Loucy (cell line): ENCODE measurements around the gene FPR3.

Experiments used
- H2AFZ ChIP-seq: fragments of 200-600 bp; sonication (generic); 2 replicates; pipeline ENCODE4 v1.6.0; 2016; ENCODE audit warnings: antibody characterized with exemption, mild to moderate bottlenecking, low read length, moderate library complexity
- H3F3A ChIP-seq: fragments of 200-600 bp; 2 replicates; pipeline ENCODE4 v1.6.0; 2016; ENCODE audit warnings: antibody characterized with exemption, low read depth, mild to moderate bottlenecking
- H3K27me3 ChIP-seq: fragments of 200-600 bp; sonication (generic); 2 replicates; pipeline ENCODE4 v1.6.1; 2014; ENCODE audit warnings: low read length, mild to moderate bottlenecking; ENCODE audit not compliant: insufficient read depth, poor library complexity, severe bottlenecking
- H3K36me3 ChIP-seq: fragments of 200-600 bp; sonication (generic); 2 replicates; pipeline ENCODE4 v1.6.1; 2016; ENCODE audit warnings: low read length; ENCODE audit not compliant: insufficient read depth
- H3K4me1 ChIP-seq: fragments of 200-600 bp; sonication (generic); 2 replicates; pipeline ENCODE4 v1.5.1; 2014; ENCODE audit warnings: low read length, mild to moderate bottlenecking; ENCODE audit not compliant: insufficient read depth, poor library complexity, severe bottlenecking
- H3K4me2 ChIP-seq: fragments of 200-600 bp; sonication (generic); 2 replicates; pipeline ENCODE4 v1.6.0; 2014; ENCODE audit warnings: antibody characterized with exemption, low read length, low read depth, mild to moderate bottlenecking; ENCODE audit not compliant: poor library complexity, severe bottlenecking
- H3K4me3 ChIP-seq: fragments of 200-600 bp; sonication (generic); 2 replicates; pipeline ENCODE4 v1.5.1; 2014; ENCODE audit warnings: low read length, mild to moderate bottlenecking, mixed read lengths; ENCODE audit not compliant: poor library complexity, severe bottlenecking
- H3K79me2 ChIP-seq: fragments of 200-600 bp; sonication (generic); 2 replicates; pipeline ENCODE4 v1.6.1; 2014; ENCODE audit warnings: low read length; ENCODE audit not compliant: insufficient read depth
- H3K9ac ChIP-seq: fragments of 200-600 bp; sonication (generic); 2 replicates; pipeline ENCODE4 v1.6.0; 2014; ENCODE audit warnings: mild to moderate bottlenecking, low read depth, low read length, moderate library complexity; ENCODE audit not compliant: poor library complexity, severe bottlenecking
- H3K9me2 ChIP-seq: fragments of 200-600 bp; sonication (generic); replicated peaks from 2 replicates; pipeline ENCODE4 v1.6.1; 2016; ENCODE audit warnings: low read depth, low read length, mixed read lengths
- H3K9me3 ChIP-seq: fragments of 200-600 bp; sonication (generic); 2 replicates; pipeline ENCODE4 v1.6.1; 2014; ENCODE audit warnings: mild to moderate bottlenecking, antibody characterized with exemption, low read length, low read depth; ENCODE audit not compliant: insufficient read depth
- H4K20me1 ChIP-seq: fragments of 200-600 bp; sonication (generic); 2 replicates; pipeline ENCODE4 v1.6.0; 2014; ENCODE audit warnings: antibody characterized with exemption, low read length, mild to moderate bottlenecking; ENCODE audit not compliant: insufficient read depth, poor library complexity, severe bottlenecking
- CTCF ChIP-seq: fragments of 200-600 bp; sonication (generic); conservative IDR thresholded peaks from 2 replicates; pipeline ENCODE4 v1.5.1; 2014; ENCODE audit warnings: mild to moderate bottlenecking, antibody characterized with exemption, low read length
- EZH2phosphoT487 ChIP-seq: fragments of 200-600 bp; IDR thresholded peaks from 2 replicates; pipeline ENCODE4 v1.6.1; 2018; ENCODE audit warnings: antibody characterized with exemption, mild to moderate bottlenecking, moderate library complexity, borderline replicate concordance

FPR3 gene

DNA sequence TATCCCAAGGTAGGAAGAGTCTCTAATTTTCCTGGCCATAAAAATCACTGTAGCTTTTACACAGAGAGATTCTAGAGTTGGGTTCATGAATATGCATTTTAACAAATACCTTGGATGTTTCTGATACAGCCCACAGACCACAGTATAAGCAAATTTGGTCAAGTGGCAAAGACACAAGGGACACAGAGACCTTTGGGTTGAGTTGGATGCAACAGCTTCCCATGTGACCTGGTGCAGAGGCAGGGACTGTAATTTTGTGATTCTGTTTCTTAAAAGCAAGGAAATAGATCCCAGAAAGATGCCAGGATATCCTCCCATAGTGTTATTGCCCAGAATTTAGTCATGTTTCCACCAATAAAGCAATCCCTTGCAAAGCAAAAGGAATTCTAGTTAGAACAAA is 27.0 kb downstream of the FPR3 start:
- H2AFZ ChIP-seq, result no peak overlapping the region
- H3K9me3 ChIP-seq, result no peaks in the 10 kb centered on the region; the same call in 1 of the 2 replicates
- no peak overlapping the region for H3K4me3 ChIP-seq
- H3K9me2 ChIP-seq, result no peaks in the 10 kb centered on the region
- H3K9ac ChIP-seq, result no peak overlapping the region
- H4K20me1 ChIP-seq, result no peaks in the 10 kb centered on the region
- no peak overlapping the region for H3K4me2 ChIP-seq
- no peaks in the 10 kb centered on the region for H3K36me3 ChIP-seq
- no peaks in the 10 kb centered on the region for H3K4me1 ChIP-seq
- TF ChIP-seq CTCF (no peak), EZH2phosphoT487 (no peak)
- H3K79me2 ChIP-seq, result no peaks in the 10 kb centered on the region
- no peaks in the 10 kb centered on the region for H3F3A ChIP-seq
- no peaks in the 10 kb centered on the region for H3K27me3 ChIP-seq

DNA sequence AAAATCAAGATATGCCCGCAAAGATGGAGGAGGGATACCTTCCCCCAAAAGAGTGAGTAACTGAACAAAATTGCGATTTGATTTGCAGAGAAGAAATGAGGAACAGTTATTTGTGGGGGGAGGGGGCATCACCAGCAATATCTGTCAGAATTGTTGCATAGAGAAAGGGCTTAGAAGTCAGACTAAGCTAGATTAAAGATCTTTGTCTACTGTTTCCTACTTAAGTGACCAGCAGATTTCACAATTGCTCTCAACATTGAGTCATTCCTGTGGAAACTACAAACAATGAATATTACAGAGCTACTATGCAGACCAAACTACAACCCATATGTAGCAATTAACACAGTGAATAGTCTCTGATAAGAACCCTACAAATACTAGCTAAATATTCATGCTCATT is 27.4 kb downstream of the FPR3 start:
- no peak for TF ChIP-seq CTCF
- TF ChIP-seq EZH2phosphoT487, result no peak
- no peak overlapping the region for H3K4me3 ChIP-seq
- H2AFZ ChIP-seq, result no peak overlapping the region
- no peak overlapping the region for H3K4me2 ChIP-seq
- H3K4me1 ChIP-seq, result no peaks in the 10 kb centered on the region
- H3K9me2 ChIP-seq, result no peaks in the 10 kb centered on the region
- no peaks in the 10 kb centered on the region for H3F3A ChIP-seq
- no peaks in the 10 kb centered on the region for H4K20me1 ChIP-seq
- H3K9ac ChIP-seq, result no peak overlapping the region
- no peaks in the 10 kb centered on the region for H3K36me3 ChIP-seq
- H3K27me3 ChIP-seq, result no peaks in the 10 kb centered on the region
- H3K79me2 ChIP-seq, result no peaks in the 10 kb centered on the region
- no peaks in the 10 kb centered on the region; the same call in 1 of the 2 replicates for H3K9me3 ChIP-seq

GRCh38 chr19:51822946-51823345 is 28.0 kb downstream of the FPR3 start:
- Histone ChIP-seq H3K4me1 (no peaks in the 10 kb centered on the region), H2AFZ (no peak overlapping the region), H3K9me3 (no peaks in the 10 kb centered on the region; the same call in 1 of the 2 replicates), H3K27me3 (no peaks in the 10 kb centered on the region), H4K20me1 (no peaks in the 10 kb centered on the region), H3K9me2 (no peaks in the 10 kb centered on the region), H3K79me2 (no peaks in the 10 kb centered on the region), H3K9ac (no peak overlapping the region), H3F3A (no peaks in the 10 kb centered on the region), H3K4me3 (no peak overlapping the region), H3K36me3 (no peaks in the 10 kb centered on the region), H3K4me2 (no peak overlapping the region)
- TF ChIP-seq EZH2phosphoT487, result no peak
- TF ChIP-seq CTCF, result no peak
